ENCODE measurements around the gene RTBDN. TPM values are rescaled to one million over a fixed set of nuclear protein-coding genes. Genes with fewer than 3 reads are reported as not detected.
A peak's percentile ranks its signal among the peaks of the same experiment; 100 is the strongest.
"Not testable (repeated sequence)": the region's sequence is repeated elsewhere in the genome, so short reads cannot be mapped to it uniquely, and the experiment has no call there.

Gene RTBDN
- total RNA-seq, 2 experiments from 2014 or later = not detected

DNA sequence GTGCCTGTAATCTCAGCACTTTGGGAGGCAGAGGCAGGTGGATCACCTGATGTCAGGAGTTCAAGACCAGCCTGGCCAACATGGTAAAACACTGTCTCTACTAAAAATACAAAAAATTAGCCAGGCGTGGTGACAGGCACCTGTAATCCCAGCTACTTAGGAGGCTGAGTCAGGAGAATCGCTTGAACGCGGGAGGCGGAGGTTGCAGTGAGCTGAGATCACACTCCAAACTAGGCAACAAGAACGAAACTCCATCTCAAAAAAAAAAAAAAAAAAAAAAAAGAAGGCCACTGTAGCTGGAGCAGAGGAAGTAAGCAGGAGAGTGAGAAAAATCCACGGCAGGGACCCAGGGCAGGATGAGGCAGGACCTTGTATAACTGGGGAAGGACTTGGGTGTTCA lies 12.2 kb upstream of the RTBDN start:
- H3K36me3 Mint-ChIP-seq (ENCODE audit: low read depth); DNase-seq; H3K27ac Mint-ChIP-seq; H3K4me1 Mint-ChIP-seq (ENCODE audit: low read depth); H3K9me3 Mint-ChIP-seq; H3K4me3 Mint-ChIP-seq: not testable (repeated sequence)
- CTCF ChIA-PET = interaction anchor here (0.6 to 3.7 kb wide), 27 partner anchors 9 to 783 kb away, joined by 3 to 60 read pairs (median 5); partner anchors contain the start of gene RTBDN
- H3K27me3 Mint-ChIP-seq (ENCODE audit: low read depth) = peaks cover 26% of the 10 kb centered on the region
- intact Hi-C loops (cut with micrococcal nuclease) = loop anchor here (1.0 to 2.0 kb wide), 3 partner anchors 50 to 86 kb away; no protein-coding TSS in a partner anchor

DNA sequence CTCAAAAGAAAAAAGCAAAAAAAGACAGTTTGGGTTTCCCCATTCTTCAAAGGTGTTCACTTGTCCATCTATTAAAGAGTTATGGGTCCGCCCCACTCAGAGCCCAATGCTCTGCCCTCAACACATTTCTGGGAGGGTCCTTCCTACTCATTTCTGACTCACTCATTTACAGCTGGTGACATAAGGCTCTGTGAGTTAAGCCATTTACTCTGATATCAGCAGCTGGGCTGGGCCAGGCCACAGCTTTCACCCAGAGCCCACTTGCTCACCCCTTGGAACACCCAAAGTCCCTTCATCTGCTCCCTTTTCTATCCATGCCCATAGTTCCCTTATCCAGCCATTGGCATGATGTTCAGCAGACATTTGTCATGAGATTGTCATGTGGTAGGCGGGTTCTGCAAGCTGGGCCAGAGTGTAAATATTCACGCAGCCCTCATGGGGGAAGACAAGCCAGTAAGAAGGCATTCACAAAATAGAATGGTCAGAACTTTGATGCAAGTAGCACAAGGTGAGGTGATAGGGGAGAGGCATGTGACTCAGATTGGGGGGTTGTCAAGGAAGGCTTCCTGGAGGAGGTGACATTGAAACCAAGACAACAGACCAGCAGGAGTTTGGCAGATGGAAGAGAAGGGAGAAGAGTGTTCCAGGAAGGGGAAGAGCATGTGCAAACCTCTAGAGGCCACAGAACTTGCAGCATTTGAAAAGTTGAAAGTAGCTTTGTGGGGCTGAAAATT lies 9.8 kb upstream of the RTBDN start:
- CTCF ChIA-PET = interaction anchor here (0.6 to 1.5 kb wide), 3 partner anchors 84 to 115 kb away, joined by 3 read pairs; no protein-coding TSS in a partner anchor
- Mint-ChIP-seq H3K9me3 (no peaks in the 10 kb centered on the region), H3K4me1 (ENCODE audit: low read depth) (peaks cover 21% of the 10 kb centered on the region), H3K27ac (no peak overlapping the region), H3K4me3 (no peak overlapping the region), H3K27me3 (ENCODE audit: low read depth) (peaks cover 49% of the 10 kb centered on the region), H3K36me3 (ENCODE audit: low read depth) (no peaks in the 10 kb centered on the region)
- no peak for DNase-seq
- intact Hi-C loops (cut with micrococcal nuclease) = no loop called here

DNA sequence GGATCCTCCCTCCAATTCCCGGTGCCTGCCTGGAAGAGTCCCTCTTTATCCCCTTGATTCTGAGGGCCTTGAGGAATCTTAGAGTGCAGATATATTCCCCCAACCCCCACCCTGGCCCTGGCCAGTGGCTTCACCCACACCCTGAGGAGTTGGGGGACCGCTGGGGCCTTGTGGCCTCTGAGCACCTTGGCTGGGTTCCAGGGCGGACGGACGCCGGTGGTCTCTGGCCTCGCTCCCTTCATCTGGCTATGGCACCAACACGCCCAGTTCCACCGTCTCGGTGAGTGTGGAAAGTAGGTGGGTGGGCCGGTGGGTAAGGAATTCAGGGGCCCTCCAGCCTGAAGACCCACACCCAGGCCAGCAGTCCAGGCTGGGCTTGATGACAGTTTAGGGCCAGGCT lies 8.9 kb upstream of the RTBDN start:
- Mint-ChIP-seq H3K4me1 (ENCODE audit: low read depth) (peaks cover 23% of the 10 kb centered on the region), H3K27ac (no peak overlapping the region), H3K36me3 (ENCODE audit: low read depth) (no peaks in the 10 kb centered on the region), H3K4me3 (no peak overlapping the region), H3K9me3 (no peaks in the 10 kb centered on the region), H3K27me3 (ENCODE audit: low read depth) (peaks cover 51% of the 10 kb centered on the region)
- intact Hi-C loops (cut with micrococcal nuclease) = no loop called here
- no peak for DNase-seq
- CTCF ChIA-PET = interaction anchor here (0.6 to 1.5 kb wide), 3 partner anchors 83 to 268 kb away, joined by 3 read pairs; no protein-coding TSS in a partner anchor

DNA sequence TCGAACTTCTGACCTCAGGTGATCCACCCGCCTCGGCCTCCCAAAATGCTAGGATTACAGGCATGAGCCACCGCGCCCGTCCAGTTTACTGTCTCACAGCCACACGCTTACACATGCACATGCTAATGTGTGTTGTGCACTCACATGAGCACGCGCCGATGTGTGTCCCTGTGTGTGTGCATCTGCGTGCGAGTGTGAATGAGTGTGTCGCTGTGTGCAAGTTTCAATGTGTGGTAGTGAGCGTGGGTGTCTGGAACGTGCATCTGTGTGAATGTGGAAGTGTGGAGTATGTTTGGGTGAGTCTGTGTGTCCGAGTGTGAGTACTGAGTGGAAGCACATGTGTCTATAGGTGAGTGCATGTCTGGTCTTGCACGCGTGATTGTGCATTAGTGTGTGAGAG lies 8.1 kb upstream of the RTBDN start:
- Mint-ChIP-seq H3K36me3 (ENCODE audit: low read depth) (no peaks in the 10 kb centered on the region), H3K27me3 (ENCODE audit: low read depth) (peaks cover 55% of the 10 kb centered on the region), H3K27ac (no peak overlapping the region), H3K4me1 (ENCODE audit: low read depth) (peaks cover 25% of the 10 kb centered on the region), H3K4me3 (no peak overlapping the region), H3K9me3 (no peaks in the 10 kb centered on the region)
- intact Hi-C loops (cut with micrococcal nuclease) = no loop called here
- DNase-seq = no peak
- CTCF ChIA-PET = no interaction called here

DNA sequence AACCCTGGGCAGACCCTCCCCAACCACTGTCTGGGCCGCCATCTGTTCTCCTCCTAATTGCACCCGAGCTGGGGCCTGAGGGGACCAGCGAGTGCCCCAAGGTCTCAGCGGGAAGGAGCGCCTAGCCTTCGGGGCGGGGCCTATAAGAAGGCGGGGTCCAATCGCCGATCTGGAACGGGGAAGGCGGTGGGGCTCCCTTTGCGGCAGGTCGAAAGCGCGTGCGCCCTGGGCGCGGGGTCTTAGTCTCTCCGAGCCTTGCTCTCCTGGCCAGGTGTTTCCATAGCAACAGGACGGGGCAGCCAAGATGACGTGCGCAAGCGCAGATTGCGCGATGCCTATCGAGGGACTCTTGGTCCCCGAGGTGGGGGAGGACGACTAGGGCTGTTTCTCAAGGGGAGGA lies 6.7 kb upstream of the RTBDN start:
- Mint-ChIP-seq H3K4me1 (ENCODE audit: low read depth) (peaks cover 26% of the 10 kb centered on the region), H3K27ac (no peak overlapping the region), H3K9me3 (no peaks in the 10 kb centered on the region), H3K4me3 (no peak overlapping the region), H3K36me3 (ENCODE audit: low read depth) (no peaks in the 10 kb centered on the region), H3K27me3 (ENCODE audit: low read depth) (peaks cover 64% of the 10 kb centered on the region)
- DNase-seq = no peak
- CTCF ChIA-PET = interaction anchor here (0.8 kb wide), 1 partner anchor 75 kb away, joined by 5 read pairs; no protein-coding TSS in a partner anchor
- intact Hi-C loops (cut with micrococcal nuclease) = no loop called here

DNA sequence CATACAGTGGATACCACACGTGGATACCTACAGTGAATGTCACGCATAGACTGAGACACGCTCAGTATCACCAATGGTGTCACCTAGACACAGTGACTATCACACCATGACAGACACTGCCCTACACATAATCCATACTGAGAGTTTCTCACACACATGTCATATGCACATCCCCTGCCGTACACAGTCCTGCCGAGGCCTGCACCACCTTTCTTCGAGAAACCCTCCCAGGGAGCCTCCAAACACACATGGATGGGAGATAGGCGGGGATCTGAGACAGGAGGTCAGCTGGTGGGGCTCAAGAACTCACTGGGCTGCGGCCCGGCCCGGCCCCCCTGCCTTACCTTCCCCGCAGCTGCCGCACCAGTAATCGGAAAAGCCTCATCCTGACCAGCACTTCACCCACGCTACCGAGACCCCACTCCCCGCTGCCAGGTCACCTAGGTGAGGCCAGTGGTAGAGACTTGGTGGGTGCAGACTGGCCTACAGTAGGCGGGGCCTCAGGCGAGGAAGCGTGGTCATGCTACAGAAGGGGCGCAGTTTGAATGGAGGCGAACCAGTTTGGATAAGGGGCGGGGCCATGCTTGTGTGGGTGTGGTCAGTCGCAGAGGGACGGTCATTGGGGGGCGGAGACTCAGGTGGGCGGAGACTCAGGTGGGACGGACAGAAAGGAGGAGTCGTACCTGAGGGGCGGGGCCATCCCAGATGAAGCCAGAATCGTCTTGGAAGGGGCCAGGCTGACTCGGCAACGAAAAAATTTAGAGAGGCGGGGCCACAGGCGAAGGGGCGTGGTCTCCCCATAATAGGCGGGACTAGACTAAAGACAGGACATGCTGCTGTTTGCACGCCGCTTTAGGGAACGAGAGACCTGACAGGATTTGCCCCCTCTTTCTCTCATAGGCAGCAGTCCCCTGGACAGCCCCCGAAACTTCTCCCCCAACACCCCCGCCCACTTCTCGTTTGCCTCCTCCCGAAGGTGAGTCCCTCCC lies 6.0 kb upstream of the RTBDN start:
- Mint-ChIP-seq H3K27me3 (ENCODE audit: low read depth) (peaks cover 69% of the 10 kb centered on the region), H3K9me3 (no peaks in the 10 kb centered on the region), H3K27ac (no peak overlapping the region), H3K4me3 (no peak overlapping the region), H3K36me3 (ENCODE audit: low read depth) (no peaks in the 10 kb centered on the region), H3K4me1 (ENCODE audit: low read depth) (peaks cover 26% of the 10 kb centered on the region)
- peak; percentile 67 for DNase-seq
- intact Hi-C loops (cut with micrococcal nuclease) = loop anchor here (1.0 kb wide), 1 partner anchor 65 kb away; the partner anchor contains the start of gene HOOK2
- CTCF ChIA-PET = no interaction called here

DNA sequence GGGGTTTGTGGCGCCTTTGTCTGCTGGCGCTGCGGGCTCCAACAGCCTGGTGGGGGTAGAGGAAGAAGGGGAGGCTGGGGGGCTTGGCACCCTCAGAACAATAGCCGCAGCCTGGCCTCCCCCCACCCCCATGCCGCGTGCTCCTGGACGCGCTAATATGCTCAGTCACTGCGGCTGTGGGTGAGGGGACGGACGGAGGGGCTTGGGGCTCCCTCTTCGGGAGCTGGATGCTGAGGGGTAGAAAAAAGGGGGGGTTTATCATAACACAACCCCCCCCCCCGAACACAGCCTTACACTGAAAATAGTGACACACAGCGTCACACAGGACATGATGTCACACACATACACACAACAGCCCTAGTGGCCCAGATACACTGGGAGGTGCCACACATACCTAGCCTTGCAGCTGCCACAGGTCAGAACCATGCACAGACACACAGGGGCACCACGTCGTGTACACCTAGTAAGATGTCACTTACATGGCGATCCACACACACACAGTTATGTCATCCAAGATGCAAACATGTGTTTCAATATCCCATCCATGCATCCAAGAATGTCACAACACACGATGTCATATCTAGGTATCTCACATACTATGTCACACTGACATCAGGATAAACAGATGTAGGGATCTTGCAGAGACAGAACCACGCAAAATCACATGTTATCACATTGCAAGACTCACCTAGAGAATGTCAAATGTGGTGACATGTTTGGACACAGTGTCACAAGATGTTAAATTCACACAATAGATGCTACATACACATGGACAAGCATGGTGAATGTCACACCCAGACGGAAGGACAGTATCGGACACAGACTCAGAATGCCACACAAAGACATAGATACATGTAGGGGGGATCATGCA lies 4.7 kb upstream of the RTBDN start:
- Mint-ChIP-seq H3K27me3 (ENCODE audit: low read depth) (peaks cover 74% of the 10 kb centered on the region), H3K27ac (no peak overlapping the region), H3K9me3 (no peaks in the 10 kb centered on the region), H3K4me1 (ENCODE audit: low read depth) (peaks cover 31% of the 10 kb centered on the region), H3K4me3 (peak overlapping the region; percentile 51), H3K36me3 (ENCODE audit: low read depth) (no peaks in the 10 kb centered on the region)
- intact Hi-C loops (cut with micrococcal nuclease) = no loop called here
- peak; percentile 44 for DNase-seq
- CTCF ChIA-PET = interaction anchor here (0.6 kb wide), 1 partner anchor 10 kb away, joined by 6 read pairs; no protein-coding TSS in a partner anchor

DNA sequence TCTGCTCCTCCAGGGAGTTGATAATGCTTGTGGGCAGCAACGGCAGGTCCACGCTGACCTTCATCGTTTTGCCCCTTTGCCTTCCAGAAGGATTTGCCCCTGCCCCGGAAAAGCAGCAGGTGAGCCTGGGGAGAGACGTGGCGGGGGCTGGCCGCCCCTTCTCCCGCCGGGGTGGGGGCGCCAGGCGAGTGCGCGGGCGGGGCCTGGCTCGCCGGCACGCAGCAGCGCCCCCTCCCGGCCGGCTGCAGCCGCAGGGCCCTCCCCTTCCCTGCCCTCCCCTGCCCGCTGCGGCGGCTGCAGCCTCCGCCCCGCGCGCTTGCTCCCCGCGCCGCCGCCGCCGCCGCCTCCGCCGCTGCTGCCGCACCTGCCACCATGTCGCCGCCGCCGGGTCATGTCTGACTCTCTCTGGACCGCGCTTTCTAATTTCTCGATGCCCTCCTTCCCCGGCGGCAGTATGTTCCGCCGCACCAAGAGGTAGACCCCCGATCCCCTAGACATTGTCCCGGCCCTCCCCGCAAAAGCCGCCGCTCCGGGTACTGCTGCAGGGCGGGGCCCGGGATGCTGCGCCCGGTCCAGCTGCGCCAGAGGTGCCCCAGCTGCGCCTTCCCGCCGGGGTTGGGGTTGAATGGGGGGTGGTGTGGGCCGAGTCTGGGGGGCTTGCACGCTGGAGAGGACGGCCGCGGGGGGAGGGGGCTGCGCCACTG lies 4.0 kb upstream of the RTBDN start, which contains the start of gene MAST1:
Gene MAST1, plus strand, starts transcription at position 334 of the 704 bp plus-strand sequence. Its CDS starts 58 bp downstream, at position 392.
- peaks cover 71% of the 10 kb centered on the region for H3K27me3 Mint-ChIP-seq (ENCODE audit: low read depth)
- CTCF ChIA-PET = interaction anchor here (0.6 to 1.5 kb wide), 3 partner anchors 8 to 73 kb away, joined by 6 read pairs; no protein-coding TSS in a partner anchor
- DNase-seq = peak; percentile 58
- peaks cover 32% of the 10 kb centered on the region for H3K4me1 Mint-ChIP-seq (ENCODE audit: low read depth)
- H3K9me3 Mint-ChIP-seq = no peaks in the 10 kb centered on the region
- no peak within 1 kb of the TSS for H3K27ac Mint-ChIP-seq
- no peaks in the 10 kb centered on the region for H3K36me3 Mint-ChIP-seq (ENCODE audit: low read depth)
- intact Hi-C loops (cut with micrococcal nuclease) = no loop called here
- peak within 1 kb of the TSS; percentile 59 for H3K4me3 Mint-ChIP-seq

DNA sequence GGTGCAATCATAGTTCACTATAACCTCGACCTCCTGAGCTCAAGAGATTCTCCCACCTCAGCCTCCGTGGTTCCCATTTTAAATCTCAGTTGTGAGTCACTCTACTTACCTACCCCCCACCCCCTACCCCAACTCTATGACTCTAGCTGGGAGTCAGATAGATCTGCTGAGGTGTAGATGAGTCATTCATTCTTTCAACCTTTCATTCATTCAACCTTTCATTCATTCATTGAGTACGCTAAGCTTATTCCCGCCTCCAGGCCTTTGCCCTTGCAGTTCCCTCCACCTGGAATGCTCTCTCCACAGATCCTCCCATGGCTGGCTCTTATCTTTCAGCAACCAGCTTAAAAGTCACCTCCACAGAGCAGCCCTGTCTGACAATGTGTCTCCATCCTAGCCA lies 2.8 kb upstream of the RTBDN start:
- intact Hi-C loops (cut with micrococcal nuclease) = no loop called here
- CTCF ChIA-PET = interaction anchor here (0.6 to 1.5 kb wide), 9 partner anchors 10 to 128 kb away, joined by 3 to 6 read pairs (median 5); no protein-coding TSS in a partner anchor
- DNase-seq = peak; percentile 22
- Mint-ChIP-seq H3K36me3 (ENCODE audit: low read depth) (no peaks in the 10 kb centered on the region), H3K4me3 (no peak overlapping the region), H3K27ac (no peak overlapping the region), H3K27me3 (ENCODE audit: low read depth) (peaks cover 72% of the 10 kb centered on the region), H3K4me1 (ENCODE audit: low read depth) (peaks cover 39% of the 10 kb centered on the region), H3K9me3 (no peaks in the 10 kb centered on the region)

DNA sequence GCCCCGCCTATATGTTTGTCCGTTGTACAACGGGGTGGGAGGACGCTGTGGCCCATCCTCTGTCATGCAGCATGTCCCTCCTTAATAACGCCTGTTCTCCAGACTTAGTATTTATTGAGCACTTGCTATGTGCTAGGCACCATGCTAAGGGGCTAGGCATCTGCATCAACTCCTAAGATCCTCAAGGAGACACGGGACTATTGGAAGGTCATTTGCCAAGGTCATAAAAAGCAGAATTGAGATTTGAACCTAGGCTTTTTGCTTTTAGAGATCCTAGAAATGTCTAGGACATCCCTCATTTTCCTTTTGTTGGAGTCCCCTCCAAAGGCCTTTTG lies 2.1 kb upstream of the RTBDN start:
- intact Hi-C loops (cut with micrococcal nuclease) = no loop called here
- H3K4me1 Mint-ChIP-seq (ENCODE audit: low read depth) = peaks cover 38% of the 10 kb centered on the region
- H3K4me3 Mint-ChIP-seq = no peak overlapping the region
- H3K27me3 Mint-ChIP-seq (ENCODE audit: low read depth) = peaks cover 73% of the 10 kb centered on the region
- no peaks in the 10 kb centered on the region for H3K36me3 Mint-ChIP-seq (ENCODE audit: low read depth)
- no peak for DNase-seq
- no peak overlapping the region for H3K27ac Mint-ChIP-seq
- H3K9me3 Mint-ChIP-seq = no peaks in the 10 kb centered on the region
- CTCF ChIA-PET = interaction anchor here (0.8 to 1.3 kb wide), 4 partner anchors 12 to 129 kb away, joined by 3 to 6 read pairs (median 4); no protein-coding TSS in a partner anchor
